GM18526 (cell line): ENCODE measurements around the gene SLC28A1.

Source experiments
- POLR2A ChIP-seq: IDR thresholded peaks from 3 replicates; pipeline ENCODE4 v1.6.1; 2011; ENCODE audit not compliant: insufficient read length; ENCODE audit errors: extremely low read depth

The SLC28A1 gene

GRCh38 chr15:84929795-84930603 lies 45.5 kb downstream of the SLC28A1 start:
- TF ChIP-seq POLR2A = no peak

GRCh38 chr15:84934942-84935729 lies 50.7 kb downstream of the SLC28A1 start:
- no peak for TF ChIP-seq POLR2A

- no peak for TF ChIP-seq POLR2A
These were observed 52.7 kb downstream of the SLC28A1 start for GRCh38 chr15:84937144-84937543.

- no peak for TF ChIP-seq POLR2A
These were observed 54.3 kb downstream of the SLC28A1 start for GRCh38 chr15:84938726-84939125.

- no peak for TF ChIP-seq POLR2A
These were observed 55.9 kb downstream of the SLC28A1 start for GRCh38 chr15:84940399-84940798.

- no peak for TF ChIP-seq POLR2A
These were observed 58.0 kb downstream of the SLC28A1 start for GRCh38 chr15:84942456-84942855.

- TF ChIP-seq POLR2A = no peak
These were observed 59.8 kb downstream of the SLC28A1 start for GRCh38 chr15:84944311-84944710.

- TF ChIP-seq POLR2A = no peak
These were observed 60.4 kb downstream of the SLC28A1 start for GRCh38 chr15:84944861-84945260.

- no peak for TF ChIP-seq POLR2A
These were observed 62.5 kb downstream of the SLC28A1 start for GRCh38 chr15:84946772-84947489.

GRCh38 chr15:84947947-84948830 lies 63.7 kb downstream of the SLC28A1 start:
- TF ChIP-seq POLR2A = no peak

GRCh38 chr15:84949043-84949442 lies 64.6 kb downstream of the SLC28A1 start:
- TF ChIP-seq POLR2A = no peak

GRCh38 chr15:84949845-84950569 lies 65.5 kb downstream of the SLC28A1 start:
- no peak for TF ChIP-seq POLR2A

GRCh38 chr15:84950570-84951111 lies 66.2 kb downstream of the SLC28A1 start:
- TF ChIP-seq POLR2A = no peak

GRCh38 chr15:84951736-84952135 lies 67.3 kb downstream of the SLC28A1 start:
- TF ChIP-seq POLR2A = no peak

- TF ChIP-seq POLR2A = no peak
These were observed 68.7 kb downstream of the SLC28A1 start for GRCh38 chr15:84953136-84953535.
